ENCODE measurements around the gene ABCD3. TPM values are rescaled to one million over a fixed set of nuclear protein-coding genes. Genes with fewer than 3 reads are reported as not detected.
"Not testable (repeated sequence)": the region's sequence is repeated elsewhere in the genome, so short reads cannot be mapped to it uniquely, and the experiment has no call there.

Gene ABCD3
- total RNA-seq, 1 experiment from 2014 or later = 48.8 TPM

DNA sequence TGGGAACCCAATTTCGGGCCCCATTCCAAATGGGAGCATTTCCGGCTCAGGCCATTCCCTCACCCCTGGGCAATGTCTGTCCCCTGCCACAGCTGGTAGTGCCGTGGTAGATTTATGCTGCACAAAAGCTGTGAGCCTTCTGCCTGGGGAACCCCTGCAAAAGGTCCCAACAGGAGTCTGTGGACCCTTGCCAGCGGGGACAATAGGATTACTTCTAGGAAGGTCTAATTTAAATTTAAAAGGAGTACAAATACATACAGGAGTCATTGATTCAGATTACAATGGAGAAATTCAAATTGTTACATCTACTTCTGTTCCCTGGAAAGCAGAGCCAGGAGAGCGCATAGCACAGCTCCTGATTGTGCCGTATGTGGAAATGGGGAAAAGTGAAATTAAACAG is 28.0 kb downstream of the ABCD3 start:
- H3K4me1 ChIP-seq (ENCODE audit: control insufficient read depth in 1 of 2, insufficient read depth in 2 of 2, low read length in 2 of 2); H3K27ac ChIP-seq (ENCODE audit: low read depth, low read length); H2AFZ ChIP-seq (ENCODE audit: low read depth, low read length, poor library complexity, severe bottlenecking); intact Hi-C loops (cut with micrococcal nuclease); ATAC-seq; H3K4me3 ChIP-seq (replicated peaks in 1 of 2; ENCODE audit: low read depth in 1 of 2, low read length in 2 of 2); DNase-seq (ENCODE audit: low read depth, low spot score); H3K9me2 ChIP-seq (ENCODE audit: insufficient read depth); RAD21 ChIA-PET (ENCODE audit: low non-redundant PET in 1 of 2, low total read pairs in 2 of 2, uncharacterized antibody in 2 of 2, unreplicated experiment in 2 of 2); BruUV-seq (replicated peaks); CTCF ChIA-PET; H3K9ac ChIP-seq (ENCODE audit: low read length); H4K20me1 ChIP-seq (ENCODE audit: insufficient read depth); H3K27me3 ChIP-seq (ENCODE audit: insufficient read depth, low read length); POLR2A ChIA-PET; H3K4me2 ChIP-seq (ENCODE audit: low read length): not testable (repeated sequence)
- peaks cover 56% of the 10 kb centered on the region for H3K79me2 ChIP-seq (ENCODE audit: insufficient read depth, low read length)
- H3K36me3 ChIP-seq (ENCODE audit: control insufficient read depth in 1 of 2, insufficient read depth in 2 of 2, low read length in 2 of 2) = peaks cover 0 to 17% of the 10 kb centered on the region in 2 experiments; a peak in 3 of 4 replicates
- peaks cover 4 to 16% of the 10 kb centered on the region in 2 experiments; a peak in 2 of 4 replicates for H3K9me3 ChIP-seq (ENCODE audit: control insufficient read depth in 1 of 2, insufficient read depth in 1 of 2, low read depth in 1 of 2, low read length in 2 of 2)

- H3K9me2 ChIP-seq (ENCODE audit: insufficient read depth); CTCF ChIA-PET; H3K27me3 ChIP-seq (ENCODE audit: insufficient read depth, low read length); BruUV-seq (replicated peaks); RAD21 ChIA-PET (ENCODE audit: low non-redundant PET in 1 of 2, low total read pairs in 2 of 2, uncharacterized antibody in 2 of 2, unreplicated experiment in 2 of 2); H4K20me1 ChIP-seq (ENCODE audit: insufficient read depth); DNase-seq (ENCODE audit: low read depth, low spot score); intact Hi-C loops (cut with micrococcal nuclease); POLR2A ChIA-PET; H3K4me3 ChIP-seq (replicated peaks in 1 of 2; ENCODE audit: low read depth in 1 of 2, low read length in 2 of 2); ATAC-seq; H3K9ac ChIP-seq (ENCODE audit: low read length); H3K4me2 ChIP-seq (ENCODE audit: low read length); H3K4me1 ChIP-seq (ENCODE audit: control insufficient read depth in 1 of 2, insufficient read depth in 2 of 2, low read length in 2 of 2); H3K27ac ChIP-seq (ENCODE audit: low read depth, low read length); H2AFZ ChIP-seq (ENCODE audit: low read depth, low read length, poor library complexity, severe bottlenecking): not testable (repeated sequence)
- peaks cover 5 to 11% of the 10 kb centered on the region in 2 experiments; a peak in 2 of 4 replicates for H3K9me3 ChIP-seq (ENCODE audit: control insufficient read depth in 1 of 2, insufficient read depth in 1 of 2, low read depth in 1 of 2, low read length in 2 of 2)
- peaks cover 33% of the 10 kb centered on the region for H3K79me2 ChIP-seq (ENCODE audit: insufficient read depth, low read length)
- H3K36me3 ChIP-seq (ENCODE audit: control insufficient read depth in 1 of 2, insufficient read depth in 2 of 2, low read length in 2 of 2) = peaks cover 0 to 27% of the 10 kb centered on the region in 2 experiments; a peak in 3 of 4 replicates
These were observed 30.6 kb downstream of the ABCD3 start for GRCh38 chr1:94448741-94449140.

GRCh38 chr1:94456736-94457135 is 38.5 kb downstream of the ABCD3 start:
- H3K9me3 ChIP-seq (ENCODE audit: control insufficient read depth in 1 of 2, insufficient read depth in 1 of 2, low read depth in 1 of 2, low read length in 2 of 2) = no peaks in the 10 kb centered on the region

More at GRCh38 chr1:94456736-94457135, 38.5 kb downstream of the ABCD3 start:
- Histone ChIP-seq H3K36me3 (ENCODE audit: control insufficient read depth in 1 of 2, insufficient read depth in 2 of 2, low read length in 2 of 2) (peaks cover 3 to 5% of the 10 kb centered on the region in 2 experiments; a peak in 1 of 4 replicates), H3K27me3 (ENCODE audit: insufficient read depth, low read length) (no peaks in the 10 kb centered on the region), H3K4me1 (ENCODE audit: control insufficient read depth in 1 of 2, insufficient read depth in 2 of 2, low read length in 2 of 2) (no peaks in the 10 kb centered on the region), H3K79me2 (ENCODE audit: insufficient read depth, low read length) (peaks cover 10% of the 10 kb centered on the region), H3K4me3 (replicated peaks in 1 of 2; ENCODE audit: low read depth in 1 of 2, low read length in 2 of 2) (no peak overlapping the region), H4K20me1 (ENCODE audit: insufficient read depth) (no peaks in the 10 kb centered on the region), H3K27ac (ENCODE audit: low read depth, low read length) (no peak overlapping the region), H2AFZ (ENCODE audit: low read depth, low read length, poor library complexity, severe bottlenecking) (no peak overlapping the region), H3K9me2 (ENCODE audit: insufficient read depth) (no peaks in the 10 kb centered on the region), H3K9ac (ENCODE audit: low read length) (no peak overlapping the region), H3K4me2 (ENCODE audit: low read length) (no peak overlapping the region)
- POLR2A ChIA-PET = no interaction called here
- intact Hi-C loops (cut with micrococcal nuclease) = no loop called here
- RAD21 ChIA-PET (ENCODE audit: low non-redundant PET in 1 of 2, low total read pairs in 2 of 2, uncharacterized antibody in 2 of 2, unreplicated experiment in 2 of 2) = no interaction called here
- CTCF ChIA-PET = no interaction called here
- BruUV-seq (replicated peaks) = no TSS peak
- DNase-seq (ENCODE audit: low read depth, low spot score) (no peak), ATAC-seq (no peak)
- TF ChIP-seq REST (IDR thresholded peaks at IDR 0.05; ENCODE audit: low read depth) = no peak
